NCI-H2171 treated with DMSO at 0.1 percent for 48 hours (cell line): ENCODE results near the gene SBK3.
"Not testable (repeated sequence)": the region's sequence is repeated elsewhere in the genome, so short reads cannot be mapped to it uniquely, and the experiment has no call there.

Experiments
- DNase-seq: peaks from one replicate; lab custom pipeline; 2025; lab: John Stamatoyannopoulos, UW

The SBK3 gene

DNA sequence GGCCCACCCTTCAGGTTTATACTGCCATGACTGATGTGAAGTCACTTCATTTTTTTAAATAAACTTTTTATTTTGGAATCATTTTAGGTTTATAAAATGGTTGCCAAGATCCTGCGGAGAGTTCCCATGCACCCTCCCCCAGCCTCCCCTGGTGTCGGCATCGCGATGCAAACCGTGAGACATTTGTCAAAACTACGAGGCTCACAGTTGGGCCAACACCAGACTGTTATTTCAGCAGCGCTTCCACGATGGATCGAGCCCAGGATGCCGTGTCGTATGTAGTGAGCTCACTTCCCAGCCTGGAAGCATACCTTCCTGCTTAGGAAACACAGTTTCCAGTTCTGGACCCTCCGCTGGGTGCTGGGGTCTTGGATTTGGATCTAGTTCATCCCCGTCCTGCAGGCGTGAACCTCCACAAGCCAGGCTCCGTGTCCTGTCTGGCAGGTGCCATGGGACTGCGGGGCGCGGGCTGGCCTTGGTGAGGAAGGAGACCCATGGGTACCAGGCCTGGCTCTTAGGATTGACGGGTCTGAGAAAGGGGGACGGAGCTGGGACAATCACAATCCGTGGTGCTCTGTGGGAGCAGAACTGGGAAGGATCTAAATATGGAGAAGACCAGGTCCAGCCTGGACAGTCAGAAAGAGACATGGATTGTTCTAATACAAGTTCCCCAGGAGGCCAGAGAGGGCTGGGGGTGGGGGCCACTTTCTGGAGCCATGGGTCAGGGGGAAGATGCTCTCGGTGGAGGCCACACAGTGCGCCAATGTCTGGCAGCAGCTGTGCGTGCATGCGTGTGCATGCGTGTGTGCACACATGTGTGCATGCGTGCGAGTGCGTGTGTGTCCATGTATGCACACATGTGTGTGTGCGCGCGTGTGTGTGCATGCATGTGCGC is 6.0 kb downstream of the SBK3 start:
- no peak for DNase-seq

DNA sequence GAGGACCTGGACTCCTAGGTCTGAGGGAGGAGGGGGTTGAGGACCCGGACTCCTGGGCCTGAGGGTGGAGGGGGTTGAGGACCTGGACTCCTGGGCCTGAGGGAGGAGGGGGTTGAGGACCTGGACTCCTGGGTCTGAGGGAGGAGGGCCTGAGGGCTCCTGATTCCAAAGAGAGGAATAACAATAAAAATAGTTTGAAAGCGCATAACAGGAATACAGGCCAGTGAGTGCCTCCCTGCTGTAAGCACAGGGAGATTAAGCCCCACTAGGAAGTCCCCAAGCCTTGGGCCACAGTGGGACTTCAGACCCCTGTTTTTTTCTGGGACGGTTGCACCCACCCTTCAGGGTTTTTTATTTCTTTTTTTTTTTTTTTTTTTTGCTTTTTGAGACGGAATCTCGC is 7.2 kb downstream of the SBK3 start:
- no peak for DNase-seq

DNA sequence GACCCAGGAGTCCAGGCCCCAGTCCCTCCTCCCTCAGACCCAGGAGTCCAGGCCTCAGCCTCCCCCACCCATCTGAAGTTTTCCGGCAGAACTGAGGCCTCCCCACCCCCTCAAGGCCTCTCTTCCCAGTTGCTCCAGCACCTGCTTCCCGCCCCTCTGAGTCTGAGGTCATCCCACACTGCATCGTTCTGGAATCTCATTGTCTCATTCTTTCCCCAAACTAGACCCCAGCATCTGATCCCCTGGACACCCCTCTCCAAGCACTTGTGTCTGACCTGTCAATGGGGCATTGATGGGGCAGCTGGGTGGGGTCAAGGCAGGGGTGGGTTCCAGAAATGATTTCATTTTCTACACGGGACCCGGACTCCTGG is 7.6 kb downstream of the SBK3 start:
- no peak for DNase-seq

DNA sequence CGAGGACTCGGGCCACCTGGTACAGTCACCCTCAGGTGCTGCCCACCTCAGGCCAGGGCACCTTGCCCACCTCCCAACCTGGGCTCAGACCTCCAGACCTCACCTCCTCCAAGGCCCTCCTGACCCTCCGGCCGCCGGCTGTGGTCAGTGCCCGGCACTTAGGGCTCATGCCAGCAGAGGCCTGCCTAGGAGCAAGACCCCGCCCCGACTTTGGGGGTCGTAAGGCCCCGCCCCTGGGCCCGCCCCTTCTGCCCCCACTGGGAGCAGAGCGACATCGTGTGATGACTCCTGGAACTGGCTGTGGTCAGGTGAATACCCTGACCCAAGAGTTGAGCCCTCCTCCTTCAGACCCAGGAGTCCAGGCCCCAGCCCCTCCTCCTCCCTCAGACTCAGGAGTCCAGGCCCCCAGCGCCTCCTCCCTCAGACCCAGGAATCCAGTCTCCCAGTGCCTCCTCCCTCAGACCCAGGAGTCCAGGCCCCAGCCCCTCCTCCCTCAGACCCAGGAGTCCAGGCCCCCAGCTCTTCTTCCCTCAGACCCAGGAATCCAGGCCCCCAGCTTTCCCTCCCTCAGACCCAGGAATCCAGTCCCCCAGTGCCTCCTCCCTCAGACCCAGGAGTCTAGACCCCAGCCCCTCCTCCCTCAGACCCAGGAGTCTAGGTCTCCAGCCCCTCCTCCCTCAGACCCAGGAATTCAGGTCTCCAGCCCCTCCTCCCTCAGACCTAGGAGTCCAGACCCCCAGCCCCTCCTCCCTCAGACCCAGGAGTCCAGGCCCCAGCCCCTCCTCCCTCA is 8.2 kb downstream of the SBK3 start, which contains the start of gene SBK2:
SBK2 (minus strand) TSS at position 183 of the 790 bp plus-strand sequence. CDS start 839 bp downstream, outside the sequence.
- DNase-seq, result no peak

DNA sequence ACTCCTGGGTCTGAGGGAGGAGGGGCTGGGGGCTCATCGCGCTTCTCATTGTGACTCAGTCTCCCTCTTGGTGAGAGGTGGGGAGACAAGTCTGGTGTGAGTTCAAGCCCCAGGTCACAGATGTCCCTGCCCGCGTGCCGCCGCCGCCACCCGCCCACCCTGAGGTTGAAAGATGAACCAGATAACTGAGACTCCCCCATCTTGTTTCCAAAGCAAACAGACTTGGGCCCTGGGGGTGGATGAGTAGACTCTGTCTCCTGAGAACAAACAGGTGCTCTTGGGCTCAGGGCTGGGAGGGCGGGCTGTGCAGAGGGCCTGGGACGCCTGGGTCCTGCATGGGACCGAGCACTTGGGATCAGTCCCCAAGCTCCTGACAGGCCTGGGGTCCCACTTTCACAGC is 9.0 kb downstream of the SBK3 start:
- no peak for DNase-seq

DNA sequence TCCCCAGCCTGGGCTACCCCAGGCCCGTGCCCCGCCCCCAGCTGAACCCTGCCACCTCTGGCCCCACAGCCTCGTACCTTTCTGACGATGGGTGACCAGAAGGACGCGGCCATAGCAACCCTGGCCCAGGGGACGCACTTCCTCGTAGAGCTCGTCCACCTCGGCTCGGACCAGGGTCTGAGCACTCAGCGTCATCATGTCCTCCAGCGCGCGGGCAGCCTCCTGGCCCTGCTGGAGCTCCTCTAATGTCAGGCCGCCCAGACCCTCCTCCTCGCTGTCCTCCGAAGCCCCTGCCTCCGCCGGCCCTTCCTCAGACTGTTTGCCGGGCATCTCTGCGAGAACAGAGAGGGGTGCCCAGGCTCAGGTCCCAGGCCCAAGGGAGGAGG is 9.4 kb downstream of the SBK3 start:
- DNase-seq, result no peak

DNA sequence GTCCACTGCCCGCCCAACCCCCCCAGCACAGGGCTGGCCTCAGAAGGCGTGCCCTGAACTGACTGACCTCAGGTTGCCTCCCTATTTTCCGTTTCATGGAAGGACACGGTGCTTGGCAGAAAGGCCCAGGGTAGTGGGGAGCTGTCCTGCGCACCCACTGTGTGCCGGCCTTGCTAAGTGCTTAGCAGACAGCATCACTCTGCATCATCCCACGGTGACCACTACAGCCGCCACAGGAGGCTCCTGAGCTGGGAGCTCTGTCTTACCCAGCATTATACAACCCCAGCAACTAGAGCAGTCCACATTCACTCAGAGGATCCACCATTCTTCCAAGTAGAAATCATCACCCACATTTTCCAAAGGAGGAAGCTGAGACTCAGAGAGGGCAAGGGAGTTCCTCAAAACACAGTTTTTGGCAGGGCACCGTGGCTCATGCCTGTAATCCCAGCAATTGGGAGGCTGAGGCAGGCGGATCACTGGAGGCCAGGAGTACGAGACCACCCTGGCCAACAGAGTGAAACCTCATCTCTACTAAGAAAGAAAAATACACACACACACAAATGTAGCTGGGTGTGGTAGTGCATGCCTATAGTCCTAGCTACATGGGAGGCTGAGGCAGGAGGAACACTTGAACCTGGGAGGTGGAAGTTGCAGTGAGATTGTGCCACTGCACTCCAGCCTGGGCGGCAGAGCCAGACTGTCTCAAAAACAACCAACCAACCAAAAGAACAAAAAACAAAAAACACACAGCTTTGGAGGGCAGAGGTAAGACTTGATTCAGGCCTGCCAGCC is 10.0 kb downstream of the SBK3 start:
- DNase-seq, result no peak

DNA sequence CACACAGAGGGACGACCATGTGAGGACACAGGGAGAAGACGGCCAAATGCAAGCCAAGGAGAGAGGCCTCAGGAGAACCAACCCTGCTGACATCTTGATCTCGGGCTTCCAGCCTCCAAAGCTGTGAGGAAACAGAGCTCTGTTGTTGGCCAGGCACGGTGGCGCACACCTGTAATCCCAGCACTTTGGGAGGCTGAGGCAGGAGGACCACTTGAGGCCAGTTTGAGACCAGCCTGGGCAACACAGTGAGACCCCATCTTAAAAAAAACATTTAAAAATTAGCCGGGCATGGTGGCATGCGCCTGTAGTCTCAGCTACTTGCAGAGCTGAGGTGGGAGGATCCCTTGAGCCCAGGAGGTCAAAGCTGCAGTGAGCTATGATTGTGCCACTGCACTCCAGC is 11.1 kb downstream of the SBK3 start:
- not testable (repeated sequence) for DNase-seq

DNA sequence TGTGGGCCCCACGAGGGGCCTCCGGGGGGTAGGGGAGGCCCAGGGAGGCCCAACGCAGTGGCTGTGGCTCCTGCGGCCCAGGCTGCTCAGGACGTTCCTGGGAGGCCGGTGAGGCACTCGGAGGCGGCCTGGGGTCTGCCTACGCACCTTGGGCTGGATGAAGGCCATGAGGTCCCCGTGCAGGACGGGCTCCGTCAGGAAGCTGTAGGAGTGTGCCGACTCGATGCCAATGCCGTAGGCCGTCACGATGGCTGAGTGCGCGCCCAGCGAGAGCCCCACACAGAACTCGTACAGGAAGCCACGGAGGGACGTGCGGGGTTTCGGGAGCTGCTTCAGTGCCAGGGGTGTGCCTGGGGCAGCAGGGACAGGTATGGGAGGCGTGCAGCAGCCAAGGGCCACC is 14.3 kb downstream of the SBK3 start:
- DNase-seq, result no peak

DNA sequence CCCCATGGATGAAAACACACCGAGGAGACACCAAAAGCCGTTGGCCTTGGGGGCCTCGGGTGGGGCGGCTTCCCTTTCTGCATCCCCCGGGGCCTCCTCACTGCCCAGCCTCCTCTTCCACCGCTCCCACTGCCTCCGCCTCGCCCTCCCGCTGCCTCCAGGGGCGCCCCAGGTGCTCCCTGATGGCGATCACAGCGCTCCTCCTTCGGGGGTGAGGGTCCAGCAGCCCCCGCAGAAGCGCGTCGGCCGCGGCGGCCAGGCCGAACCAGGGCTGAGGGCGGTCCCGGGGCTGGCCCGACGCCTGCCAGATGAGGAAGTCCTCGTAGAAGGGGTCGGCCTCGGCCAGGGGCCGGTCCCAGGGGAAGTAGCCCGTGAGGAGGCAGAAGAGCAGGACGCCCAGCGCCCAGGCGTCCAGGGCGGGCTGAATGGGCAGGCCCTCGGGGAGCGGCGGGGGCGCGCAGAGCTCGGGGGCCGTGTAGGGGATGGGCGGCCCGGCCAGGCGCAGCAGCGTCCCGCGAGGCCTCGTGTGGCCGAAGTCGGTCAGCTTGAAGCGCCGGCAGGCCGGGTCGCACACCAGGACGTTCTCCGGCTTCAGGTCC is 15.6 kb downstream of the SBK3 start:
- no peak for DNase-seq

DNA sequence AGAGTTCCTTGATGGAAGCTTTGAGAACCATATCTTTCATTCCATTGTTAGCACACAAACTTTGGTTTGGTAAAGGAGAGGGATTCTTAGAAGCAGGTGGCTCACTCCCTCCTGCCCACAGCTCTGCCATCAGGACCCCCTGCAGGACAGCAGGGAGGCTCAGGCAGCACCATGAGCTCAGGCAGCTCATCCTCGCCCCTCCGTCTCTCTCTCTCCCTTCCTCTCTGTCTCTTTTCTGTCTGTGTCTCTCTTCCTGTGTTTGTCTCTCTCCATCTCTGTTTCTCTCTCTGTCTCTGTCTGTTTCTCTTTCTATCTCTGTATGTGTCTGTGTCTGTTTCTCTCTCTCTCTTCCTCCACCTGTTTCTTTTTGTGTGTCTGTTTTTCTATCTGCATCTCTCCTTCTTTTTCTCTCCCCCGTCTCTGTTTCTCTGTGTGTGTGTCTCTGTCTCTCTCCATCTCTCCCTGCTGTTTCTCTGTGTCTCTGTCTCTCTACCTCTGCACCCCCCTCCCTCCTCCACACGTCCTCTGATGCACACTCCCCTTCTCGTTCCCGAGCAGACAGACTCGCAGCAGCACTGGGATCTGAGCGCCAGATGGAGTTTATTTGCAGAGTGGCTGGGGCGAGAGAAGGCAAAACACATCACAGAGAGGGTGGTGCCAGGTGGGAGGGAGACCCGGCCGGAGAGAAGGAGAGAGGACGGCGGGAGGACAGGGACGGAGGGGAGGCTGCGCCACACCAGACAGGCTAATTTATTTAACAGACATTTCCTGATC is 17.1 kb downstream of the SBK3 start:
- peak; percentile 98 for DNase-seq

DNA sequence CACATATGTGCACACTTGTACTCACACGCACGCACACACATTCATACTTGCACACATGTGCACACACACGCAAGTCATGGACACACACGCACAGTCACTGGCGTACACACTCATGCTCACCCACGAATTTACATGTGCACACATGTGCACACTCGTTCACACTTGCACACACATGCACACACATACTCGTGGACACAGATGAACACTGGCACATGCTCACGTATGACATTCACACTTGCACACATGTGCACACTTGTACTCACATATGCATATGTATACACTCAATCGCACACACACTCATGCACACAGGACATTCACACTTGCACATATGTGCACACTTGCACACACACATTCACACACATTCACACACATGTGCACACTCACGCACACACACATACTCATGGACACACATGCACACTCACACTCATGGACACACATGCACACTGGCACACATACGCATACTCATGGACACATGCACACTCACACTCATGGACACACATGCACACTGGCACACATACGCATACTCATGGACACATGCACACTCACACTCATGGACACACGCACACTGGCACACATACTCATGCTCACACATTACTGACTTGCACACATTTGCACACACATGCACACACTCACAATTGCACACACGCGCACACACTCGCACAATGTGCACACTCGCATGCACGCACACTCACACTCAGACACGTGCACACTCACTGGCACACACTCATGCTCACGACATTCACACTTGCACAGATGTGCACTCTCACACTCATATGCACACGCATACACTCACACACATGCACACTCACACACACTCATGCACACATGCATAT is 17.9 kb downstream of the SBK3 start:
- DNase-seq, result no peak

DNA sequence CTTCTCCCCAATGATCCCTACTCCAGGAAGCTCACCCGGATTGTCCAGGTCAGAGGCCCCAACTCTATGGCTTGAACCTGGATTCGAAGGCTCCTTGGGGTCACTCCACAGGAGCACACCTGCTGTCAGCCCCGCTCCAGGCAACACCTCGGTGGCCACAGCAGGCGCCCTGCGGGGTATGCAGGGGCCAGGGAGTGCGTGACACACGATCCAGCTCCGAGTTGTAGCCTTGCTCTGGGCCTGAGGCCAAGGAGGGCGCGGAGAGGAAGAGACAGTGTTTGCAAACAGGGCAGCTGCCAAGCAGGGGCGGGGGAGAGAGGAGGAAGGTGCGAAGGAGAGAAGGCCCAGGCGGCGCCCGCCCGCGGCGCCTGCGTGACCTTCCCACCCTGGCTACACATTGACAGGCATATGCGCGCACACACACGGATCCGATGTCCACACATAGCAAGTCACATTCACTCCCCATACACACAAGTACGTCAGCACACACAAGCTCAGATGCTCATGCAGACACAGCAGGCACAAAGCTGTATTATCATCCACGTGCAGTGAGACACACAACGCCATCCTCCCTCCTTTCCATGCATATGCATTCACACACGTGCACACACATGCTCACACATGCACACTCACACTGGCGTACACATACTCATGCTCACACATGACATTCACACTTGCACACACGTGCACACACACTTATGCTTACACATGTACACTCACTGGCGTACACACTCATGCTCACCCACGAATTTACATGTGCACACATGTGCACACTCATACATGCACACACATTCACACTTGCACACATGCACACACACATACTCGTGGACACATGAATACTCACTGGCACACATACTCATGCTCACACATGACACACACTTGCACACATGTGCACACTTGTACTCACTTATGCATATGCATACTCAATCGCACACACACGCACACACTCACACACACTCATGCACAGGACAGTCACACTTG is 18.8 kb downstream of the SBK3 start:
- peak; percentile 91 for DNase-seq

DNA sequence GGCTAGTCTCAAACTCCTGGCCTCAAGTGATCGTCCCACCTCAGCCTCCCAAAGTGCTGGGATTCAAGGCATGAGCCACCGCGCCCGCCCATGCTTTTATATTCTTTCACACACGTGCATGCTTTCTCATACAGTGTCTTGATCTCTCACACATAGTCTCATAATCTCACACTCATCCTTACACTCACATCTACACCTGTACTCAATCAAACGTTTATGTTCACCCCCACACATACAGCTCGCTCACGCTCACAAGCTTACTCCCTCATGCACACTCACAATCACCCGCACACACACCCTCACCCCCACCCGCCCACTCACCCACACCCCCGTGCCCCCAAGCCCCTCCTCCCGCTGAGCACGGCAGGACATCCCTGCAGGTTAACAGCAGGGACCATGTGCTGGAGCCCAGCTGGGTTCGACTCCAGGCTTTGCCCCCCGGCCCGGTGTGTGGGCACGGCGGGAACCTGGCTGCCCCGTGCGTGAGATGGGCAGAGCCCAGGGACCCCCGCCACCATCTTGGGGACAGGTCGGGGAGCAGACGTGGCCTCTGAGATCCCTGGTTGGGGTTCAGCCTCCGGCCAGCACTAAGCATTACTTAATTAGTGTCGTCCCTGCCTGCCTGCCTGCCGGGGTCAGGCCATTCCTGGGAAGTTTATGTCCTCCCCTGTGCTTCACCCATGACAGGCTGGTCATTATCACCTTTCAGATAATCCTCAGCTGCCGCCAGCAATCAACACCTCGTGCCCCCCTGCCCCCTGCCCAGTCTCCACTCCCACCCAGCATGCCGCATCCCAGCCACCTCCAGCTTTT is 19.8 kb downstream of the SBK3 start:
- no peak for DNase-seq

DNA sequence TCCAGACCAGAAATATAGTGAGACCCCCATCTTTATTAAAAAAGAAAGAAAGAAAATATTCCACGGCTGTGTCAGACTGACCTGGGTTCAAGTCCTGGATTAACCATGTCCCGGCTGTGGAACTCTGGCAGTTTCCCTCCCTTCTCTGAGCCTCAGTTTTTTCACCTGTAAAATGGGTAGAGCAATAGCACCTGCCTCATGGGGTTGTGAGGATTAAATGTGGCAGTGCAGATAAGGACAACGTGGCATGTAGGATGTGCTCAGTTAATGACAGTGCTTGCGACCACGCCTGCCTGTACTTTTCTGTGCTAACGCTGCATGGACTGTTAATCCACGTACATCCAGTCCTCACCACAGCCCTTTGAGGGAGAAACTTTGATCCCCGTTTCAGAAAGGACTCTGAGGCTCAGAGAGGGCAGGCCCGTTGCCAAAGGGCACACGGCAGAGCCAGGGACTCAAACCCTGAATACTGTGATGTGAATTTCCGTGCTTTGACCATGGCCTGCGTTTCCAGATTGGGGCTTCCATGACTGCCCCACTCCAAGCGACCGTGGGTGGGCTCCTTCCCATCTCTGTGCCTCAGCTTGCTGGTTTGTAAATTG is 24.6 kb downstream of the SBK3 start:
- no peak for DNase-seq

DNA sequence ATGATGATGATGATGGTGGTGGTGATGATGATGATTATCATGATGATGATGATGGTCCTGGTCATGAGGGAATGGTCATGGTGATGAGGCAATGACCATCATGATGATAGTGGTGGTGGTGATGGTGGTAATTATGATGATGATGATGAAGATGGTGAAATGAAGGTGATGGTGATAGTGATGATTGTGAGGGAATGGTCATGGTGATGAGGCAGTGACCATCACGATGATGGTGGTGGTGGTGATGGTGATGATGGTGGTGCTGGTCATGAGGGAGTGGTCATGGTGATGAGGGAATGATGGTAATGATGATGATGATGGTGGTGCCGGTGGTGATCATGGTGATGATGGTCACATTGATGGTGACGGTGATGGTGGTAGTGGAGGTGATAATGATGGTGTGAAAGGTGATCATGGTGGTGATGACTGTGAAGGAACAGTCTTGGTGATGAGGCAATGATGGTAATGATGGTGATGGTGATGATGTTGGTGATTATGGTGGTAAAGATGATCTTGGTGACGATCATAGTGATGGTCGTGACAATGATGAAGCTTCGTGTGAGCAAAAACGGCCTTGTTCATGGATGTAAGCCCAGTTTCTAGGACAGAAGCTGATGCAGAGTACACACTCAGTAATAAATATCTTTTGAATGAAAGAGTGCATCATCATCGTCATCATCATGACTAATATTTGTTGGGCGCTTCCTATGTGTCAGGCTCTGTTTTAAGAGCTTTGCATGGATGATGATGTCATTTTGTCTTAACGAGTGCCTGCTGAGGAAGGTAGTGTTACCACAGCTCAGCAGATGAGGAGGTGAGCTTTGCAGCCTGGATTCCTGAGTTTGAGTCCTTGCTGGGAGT is 25.7 kb downstream of the SBK3 start:
- no peak for DNase-seq
